SHP77 (cell line): ENCODE results near the gene XG.
A peak's percentile ranks its signal among the peaks of the same experiment; 100 is the strongest.
"Not testable (repeated sequence)": the region's sequence is repeated elsewhere in the genome, so short reads cannot be mapped to it uniquely, and the experiment has no call there.

Experiments used
- DNase-seq, 2 experiments: peaks; one replicate each; lab custom pipeline; 2025; lab: John Stamatoyannopoulos, UW

XG gene

GRCh38 chrX:2781226-2781571 is 29.4 kb downstream of the XG start:
- DNase-seq = no peak

- DNase-seq = no peak
Measured at GRCh38 chrX:2781698-2782097, 29.9 kb downstream of the XG start.

- DNase-seq = no peak
Measured at GRCh38 chrX:2782171-2782570, 30.3 kb downstream of the XG start.

- no peak for DNase-seq
Measured at GRCh38 chrX:2782778-2783177, 30.9 kb downstream of the XG start.

GRCh38 chrX:2784026-2784425 is 32.2 kb downstream of the XG start:
- no peak for DNase-seq

- no peak for DNase-seq
Measured at GRCh38 chrX:2785538-2785937, 33.7 kb downstream of the XG start.

GRCh38 chrX:2788980-2789379 is 37.1 kb downstream of the XG start:
- DNase-seq = no peak

- no peak for DNase-seq
Measured at GRCh38 chrX:2789569-2789968, 37.7 kb downstream of the XG start.

GRCh38 chrX:2793752-2794151 is 41.9 kb downstream of the XG start:
- DNase-seq = no peak

GRCh38 chrX:2794336-2794735 is 42.5 kb downstream of the XG start:
- no peak for DNase-seq

- DNase-seq = not testable (repeated sequence)
Measured at GRCh38 chrX:2796808-2797207, 45.0 kb downstream of the XG start.

- DNase-seq = no peak
Measured at GRCh38 chrX:2799369-2799768, 47.5 kb downstream of the XG start.

GRCh38 chrX:2799980-2800379 is 48.1 kb downstream of the XG start:
- not testable (repeated sequence) for DNase-seq

- DNase-seq = no peak
Measured at GRCh38 chrX:2801223-2801622, 49.4 kb downstream of the XG start.

GRCh38 chrX:2802376-2803090 is 50.7 kb downstream of the XG start:
- not testable (repeated sequence) for DNase-seq

GRCh38 chrX:2803486-2803885 is 51.6 kb downstream of the XG start:
- DNase-seq = not testable (repeated sequence)

GRCh38 chrX:2804106-2804843 is 52.4 kb downstream of the XG start:
- DNase-seq = not testable (repeated sequence)

- not testable (repeated sequence) for DNase-seq
Measured at GRCh38 chrX:2804858-2805257, 53.0 kb downstream of the XG start.

GRCh38 chrX:2811271-2811670 is 59.4 kb downstream of the XG start:
- DNase-seq = no peak

GRCh38 chrX:2812161-2812907 is 60.5 kb downstream of the XG start:
- peak; percentile 7 to 17 for DNase-seq

GRCh38 chrX:2817036-2817435 is 65.2 kb downstream of the XG start:
- no peak for DNase-seq

GRCh38 chrX:2819345-2820135 is 67.7 kb downstream of the XG start:
- DNase-seq = no peak
